Measurements from ENCODE around the gene TENM3.
A peak's percentile ranks its signal among the peaks of the same experiment; 100 is the strongest.

Gene TENM3

GRCh38 chr4:182252220-182252619 is 9.0 kb downstream of the TENM3 start:
- no peak for DNase-seq (ENCODE audit: low spot score in 2 of 2)
- in situ Hi-C loops (cut with MboI; ENCODE audit: low sequenced_read_pairs), result no loop called here

GRCh38 chr4:182254026-182254780 is 11.0 kb downstream of the TENM3 start:
- H3K9me3 ChIP-seq, result no peaks in the 10 kb centered on the region
- H3K36me3 ChIP-seq (replicated peaks), result no peaks in the 10 kb centered on the region
- in situ Hi-C loops (cut with MboI; ENCODE audit: low sequenced_read_pairs), result no loop called here
- H3K4me3 ChIP-seq, result peak overlapping the region; percentile 3
- H3K4me1 ChIP-seq, result peaks cover 75% of the 10 kb centered on the region
- no peaks in the 10 kb centered on the region for H3K27me3 ChIP-seq (ENCODE audit: low read depth)
- peak in 1 of 2 experiments; percentile 94 for DNase-seq (ENCODE audit: low spot score in 2 of 2)

More at GRCh38 chr4:182252220-182252619, 9.0 kb downstream of the TENM3 start:
- H3K4me3 ChIP-seq, result no peak overlapping the region
- no peaks in the 10 kb centered on the region for H3K9me3 ChIP-seq
- no peaks in the 10 kb centered on the region for H3K36me3 ChIP-seq (replicated peaks)
- peaks cover 59% of the 10 kb centered on the region for H3K4me1 ChIP-seq
- H3K27me3 ChIP-seq (ENCODE audit: low read depth), result no peaks in the 10 kb centered on the region

- H3K27me3 ChIP-seq (ENCODE audit: low read depth), result no peaks in the 10 kb centered on the region
- in situ Hi-C loops (cut with MboI; ENCODE audit: low sequenced_read_pairs), result no loop called here
- H3K36me3 ChIP-seq (replicated peaks), result no peaks in the 10 kb centered on the region
- no peak overlapping the region; the same call in 1 of the 2 replicates for H3K4me3 ChIP-seq
- H3K4me1 ChIP-seq, result peaks cover 73% of the 10 kb centered on the region
- H3K9me3 ChIP-seq, result no peaks in the 10 kb centered on the region
- DNase-seq (ENCODE audit: low spot score in 2 of 2), result peak; percentile 88 to 97
Observed at GRCh38 chr4:182255441-182256190, 12.4 kb downstream of the TENM3 start.

- Histone ChIP-seq H3K36me3 (replicated peaks) (no peaks in the 10 kb centered on the region), H3K4me1 (peaks cover 69% of the 10 kb centered on the region), H3K4me3 (no peak overlapping the region), H3K9me3 (no peaks in the 10 kb centered on the region), H3K27me3 (ENCODE audit: low read depth) (no peaks in the 10 kb centered on the region)
- DNase-seq (ENCODE audit: low spot score in 2 of 2), result no peak
- in situ Hi-C loops (cut with MboI; ENCODE audit: low sequenced_read_pairs), result no loop called here
Observed at GRCh38 chr4:182257016-182257415, 13.8 kb downstream of the TENM3 start.

GRCh38 chr4:182257503-182257902 is 14.3 kb downstream of the TENM3 start:
- DNase-seq (ENCODE audit: low spot score in 2 of 2), result peak; percentile 46 to 64
- in situ Hi-C loops (cut with MboI; ENCODE audit: low sequenced_read_pairs), result no loop called here
- Histone ChIP-seq H3K36me3 (replicated peaks) (no peaks in the 10 kb centered on the region), H3K27me3 (ENCODE audit: low read depth) (no peaks in the 10 kb centered on the region), H3K9me3 (no peaks in the 10 kb centered on the region), H3K4me3 (no peak overlapping the region), H3K4me1 (peaks cover 65% of the 10 kb centered on the region)

GRCh38 chr4:182258441-182259000 is 15.3 kb downstream of the TENM3 start:
- no peaks in the 10 kb centered on the region for H3K36me3 ChIP-seq (replicated peaks)
- peaks cover 55% of the 10 kb centered on the region for H3K4me1 ChIP-seq
- DNase-seq (ENCODE audit: low spot score in 2 of 2), result peak in 1 of 2 experiments; percentile 98
- H3K27me3 ChIP-seq (ENCODE audit: low read depth), result no peaks in the 10 kb centered on the region
- no peaks in the 10 kb centered on the region for H3K9me3 ChIP-seq
- in situ Hi-C loops (cut with MboI; ENCODE audit: low sequenced_read_pairs), result no loop called here
- no peak overlapping the region for H3K4me3 ChIP-seq

GRCh38 chr4:182261651-182262223 is 18.5 kb downstream of the TENM3 start:
- H3K4me1 ChIP-seq, result peaks cover 34% of the 10 kb centered on the region
- no peaks in the 10 kb centered on the region for H3K9me3 ChIP-seq
- no peak overlapping the region for H3K4me3 ChIP-seq
- no peaks in the 10 kb centered on the region for H3K36me3 ChIP-seq (replicated peaks)
- no peak for DNase-seq (ENCODE audit: low spot score in 2 of 2)
- no peaks in the 10 kb centered on the region for H3K27me3 ChIP-seq (ENCODE audit: low read depth)
- in situ Hi-C loops (cut with MboI; ENCODE audit: low sequenced_read_pairs), result no loop called here

GRCh38 chr4:182263562-182263961 is 20.4 kb downstream of the TENM3 start:
- Histone ChIP-seq H3K4me3 (no peak overlapping the region), H3K36me3 (replicated peaks) (no peaks in the 10 kb centered on the region), H3K4me1 (peaks cover 28% of the 10 kb centered on the region), H3K27me3 (ENCODE audit: low read depth) (no peaks in the 10 kb centered on the region), H3K9me3 (no peaks in the 10 kb centered on the region)
- in situ Hi-C loops (cut with MboI; ENCODE audit: low sequenced_read_pairs), result no loop called here
- no peak for DNase-seq (ENCODE audit: low spot score in 2 of 2)

- peaks cover 22% of the 10 kb centered on the region for H3K4me1 ChIP-seq
- in situ Hi-C loops (cut with MboI; ENCODE audit: low sequenced_read_pairs), result no loop called here
- no peaks in the 10 kb centered on the region for H3K9me3 ChIP-seq
- no peak for DNase-seq (ENCODE audit: low spot score in 2 of 2)
- H3K27me3 ChIP-seq (ENCODE audit: low read depth), result no peaks in the 10 kb centered on the region
- no peak overlapping the region for H3K4me3 ChIP-seq
- no peaks in the 10 kb centered on the region for H3K36me3 ChIP-seq (replicated peaks)
Observed at GRCh38 chr4:182264139-182264752, 21.0 kb downstream of the TENM3 start.

- DNase-seq (ENCODE audit: low spot score in 2 of 2), result peak in 1 of 2 experiments; percentile 69
- in situ Hi-C loops (cut with MboI; ENCODE audit: low sequenced_read_pairs), result no loop called here
Observed at GRCh38 chr4:182265881-182266280, 22.7 kb downstream of the TENM3 start.

GRCh38 chr4:182267048-182267447 is 23.8 kb downstream of the TENM3 start:
- H3K4me1 ChIP-seq, result peaks cover 16% of the 10 kb centered on the region
- no peaks in the 10 kb centered on the region; the same call in 1 of the 2 replicates for H3K9me3 ChIP-seq
- H3K36me3 ChIP-seq (replicated peaks), result no peaks in the 10 kb centered on the region
- in situ Hi-C loops (cut with MboI; ENCODE audit: low sequenced_read_pairs), result no loop called here
- no peak for DNase-seq (ENCODE audit: low spot score in 2 of 2)
- no peak overlapping the region for H3K4me3 ChIP-seq
- H3K27me3 ChIP-seq (ENCODE audit: low read depth), result no peaks in the 10 kb centered on the region

More at GRCh38 chr4:182265881-182266280, 22.7 kb downstream of the TENM3 start:
- Histone ChIP-seq H3K4me1 (peaks cover 21% of the 10 kb centered on the region), H3K27me3 (ENCODE audit: low read depth) (no peaks in the 10 kb centered on the region), H3K36me3 (replicated peaks) (no peaks in the 10 kb centered on the region), H3K4me3 (no peak overlapping the region), H3K9me3 (no peaks in the 10 kb centered on the region; the same call in 1 of the 2 replicates)

- no peak for DNase-seq (ENCODE audit: low spot score in 2 of 2)
- Histone ChIP-seq H3K36me3 (replicated peaks) (no peaks in the 10 kb centered on the region), H3K4me1 (peaks cover 16% of the 10 kb centered on the region), H3K4me3 (no peak overlapping the region), H3K27me3 (ENCODE audit: low read depth) (no peaks in the 10 kb centered on the region), H3K9me3 (no peaks in the 10 kb centered on the region; the same call in 1 of the 2 replicates)
- in situ Hi-C loops (cut with MboI; ENCODE audit: low sequenced_read_pairs), result no loop called here
Observed at GRCh38 chr4:182268966-182269365, 25.8 kb downstream of the TENM3 start.

- Histone ChIP-seq H3K4me3 (no peak overlapping the region), H3K27me3 (ENCODE audit: low read depth) (no peaks in the 10 kb centered on the region), H3K36me3 (replicated peaks) (no peaks in the 10 kb centered on the region), H3K9me3 (no peaks in the 10 kb centered on the region; the same call in 1 of the 2 replicates), H3K4me1 (peaks cover 9% of the 10 kb centered on the region)
- in situ Hi-C loops (cut with MboI; ENCODE audit: low sequenced_read_pairs), result no loop called here
- DNase-seq (ENCODE audit: low spot score in 2 of 2), result no peak
Observed at GRCh38 chr4:182271731-182272130, 28.5 kb downstream of the TENM3 start.
